Measurements from ENCODE around the gene FIGNL2. TPM values are rescaled to one million over a fixed set of nuclear protein-coding genes. Genes with fewer than 3 reads are reported as not detected.
A peak's percentile ranks its signal among the peaks of the same experiment; 100 is the strongest.

FIGNL2 gene
- total RNA-seq, 1 experiment from 2014 or later, result 0.27 TPM

GRCh38 chr12:51823875-51824565 lies 24.5 kb downstream of the FIGNL2 start:
- Histone ChIP-seq H3K4me1 (ENCODE audit: control insufficient read depth in 1 of 2, insufficient read depth in 2 of 2, low read length in 2 of 2) (peaks cover 10 to 26% of the 10 kb centered on the region in 2 experiments), H3K9me3 (ENCODE audit: control insufficient read depth in 1 of 2, insufficient read depth in 1 of 2, low read depth in 1 of 2, low read length in 2 of 2) (no peaks in the 10 kb centered on the region), H3K27me3 (ENCODE audit: insufficient read depth, low read length) (no peaks in the 10 kb centered on the region), H3K9me2 (ENCODE audit: insufficient read depth) (no peaks in the 10 kb centered on the region), H3K9ac (ENCODE audit: low read length) (no peak overlapping the region), H3K27ac (ENCODE audit: low read depth, low read length) (no peak overlapping the region), H3K36me3 (ENCODE audit: control insufficient read depth in 1 of 2, insufficient read depth in 2 of 2, low read length in 2 of 2) (no peaks in the 10 kb centered on the region), H3K4me2 (ENCODE audit: low read length) (no peak overlapping the region), H3K79me2 (ENCODE audit: insufficient read depth, low read length) (no peaks in the 10 kb centered on the region), H2AFZ (ENCODE audit: low read depth, low read length, poor library complexity, severe bottlenecking) (no peak overlapping the region), H4K20me1 (ENCODE audit: insufficient read depth) (no peaks in the 10 kb centered on the region), H3K4me3 (replicated peaks in 1 of 2; ENCODE audit: low read depth in 1 of 2, low read length in 2 of 2) (no peak overlapping the region)
- peak; percentile 67 for ATAC-seq
- ChIA-PET CTCF (interaction anchor here (0.7 to 2.4 kb wide), 20 partner anchors 8 to 555 kb away, joined by 3 to 54 read pairs (median 5); partner anchors contain the start of gene SLC4A8), POLR2A (interaction anchor here (1.0 kb wide), 1 partner anchor 403 kb away, joined by 3 read pairs; no protein-coding TSS in a partner anchor), RAD21 (ENCODE audit: low non-redundant PET in 1 of 2, low total read pairs in 2 of 2, uncharacterized antibody in 2 of 2, unreplicated experiment in 2 of 2) (interaction anchor here (0.8 to 1.4 kb wide), 4 partner anchors 51 to 453 kb away, joined by 3 to 4 read pairs (median 4); no protein-coding TSS in a partner anchor)
- intact Hi-C loops (cut with micrococcal nuclease), result loop anchor here (1.0 to 2.0 kb wide), 2 partner anchors 291 to 403 kb away; no protein-coding TSS in a partner anchor
- TF ChIP-seq ELF1 (IDR thresholded peaks at IDR 0.05; ENCODE audit: borderline replicate concordance, low read depth) (no peak), ZFX (IDR thresholded peaks at IDR 0.05) (no peak), ZBTB33 (IDR thresholded peaks at IDR 0.05; ENCODE audit: extremely low read depth, insufficient replicate concordance, low read length) (no peak), POLR2AphosphoS5 (IDR thresholded peaks at IDR 0.05; ENCODE audit: low read depth, low read length) (no peak), YY1 (IDR thresholded peaks at IDR 0.05; ENCODE audit: extremely low read depth, insufficient replicate concordance, low read depth, low read length) (no peak), EZH2phosphoT487 (IDR thresholded peaks at IDR 0.05; ENCODE audit: borderline replicate concordance) (no peak), ZNF274 (IDR thresholded peaks at IDR 0.05; ENCODE audit: low read depth, low read length) (no peak), POLR2A (IDR thresholded peaks at IDR 0.05; ENCODE audit: borderline replicate concordance, extremely low read depth, insufficient read depth, insufficient read length) (no peak), TCF7L2 (IDR thresholded peaks at IDR 0.05; ENCODE audit: borderline replicate concordance, extremely low read depth, insufficient read depth, insufficient read length) (no peak), SIN3A (IDR thresholded peaks at IDR 0.05; ENCODE audit: low read depth) (no peak), CTCF (IDR thresholded peaks at IDR 0.05 in 2 of 3, conservative IDR thresholded peaks at IDR 0.05 in 1 of 3; ENCODE audit: borderline replicate concordance in 1 of 3, insufficient read depth in 1 of 3, low read depth in 2 of 3, low read length in 2 of 3) (peak; percentile 67 to 74 (median 69)), RAD21 (IDR thresholded peaks at IDR 0.05; ENCODE audit: low read depth) (peak; percentile 86), SP1 (IDR thresholded peaks at IDR 0.05; ENCODE audit: low read depth) (no peak)
- no TSS peak for BruUV-seq (replicated peaks)
- peak; percentile 59 for DNase-seq (ENCODE audit: low read depth, low spot score)
